ENCODE results near the gene CHP1. TPM values are rescaled to one million over a fixed set of nuclear protein-coding genes. Genes with fewer than 3 reads are reported as not detected.
A peak's percentile ranks its signal among the peaks of the same experiment; 100 is the strongest.

CHP1 gene
- total RNA-seq, 1 donor from 2014 or later, result 89.6 TPM

DNA sequence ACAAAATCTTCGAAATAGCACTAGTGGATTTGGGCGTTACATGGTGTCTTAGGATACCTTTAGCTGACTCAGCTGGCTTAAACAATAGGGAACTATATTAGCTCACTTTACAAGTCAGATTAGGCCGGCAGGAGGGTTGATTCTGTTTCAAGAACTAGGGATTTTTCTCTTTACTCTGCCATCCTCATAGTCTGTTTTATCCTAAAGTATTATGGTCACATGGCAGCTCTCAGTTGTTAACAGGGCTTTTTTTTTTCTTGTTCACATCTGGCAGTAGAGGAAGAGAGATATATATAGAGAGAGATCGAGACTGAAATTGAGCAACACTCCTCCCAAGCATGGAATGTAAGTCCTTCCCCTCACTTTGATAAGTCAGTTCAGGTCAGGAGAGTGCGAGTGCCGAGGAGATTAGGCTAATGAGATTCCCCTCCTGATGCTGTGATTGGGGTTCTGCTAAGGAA lies 32.9 kb downstream of the CHP1 start:
- no peak for DNase-seq (ENCODE audit: extremely low spot score, unreplicated experiment)
- Mint-ChIP-seq H3K27ac (peak overlapping the region; percentile 83), H3K4me3 (no peak overlapping the region), H3K4me1 (ENCODE audit: unreplicated experiment) (peaks cover 7% of the 10 kb centered on the region), H3K9me3 (no peaks in the 10 kb centered on the region), H3K36me3 (peaks cover 20% of the 10 kb centered on the region), H3K27me3 (no peaks in the 10 kb centered on the region)
- TF ChIP-seq, protein P1, sequence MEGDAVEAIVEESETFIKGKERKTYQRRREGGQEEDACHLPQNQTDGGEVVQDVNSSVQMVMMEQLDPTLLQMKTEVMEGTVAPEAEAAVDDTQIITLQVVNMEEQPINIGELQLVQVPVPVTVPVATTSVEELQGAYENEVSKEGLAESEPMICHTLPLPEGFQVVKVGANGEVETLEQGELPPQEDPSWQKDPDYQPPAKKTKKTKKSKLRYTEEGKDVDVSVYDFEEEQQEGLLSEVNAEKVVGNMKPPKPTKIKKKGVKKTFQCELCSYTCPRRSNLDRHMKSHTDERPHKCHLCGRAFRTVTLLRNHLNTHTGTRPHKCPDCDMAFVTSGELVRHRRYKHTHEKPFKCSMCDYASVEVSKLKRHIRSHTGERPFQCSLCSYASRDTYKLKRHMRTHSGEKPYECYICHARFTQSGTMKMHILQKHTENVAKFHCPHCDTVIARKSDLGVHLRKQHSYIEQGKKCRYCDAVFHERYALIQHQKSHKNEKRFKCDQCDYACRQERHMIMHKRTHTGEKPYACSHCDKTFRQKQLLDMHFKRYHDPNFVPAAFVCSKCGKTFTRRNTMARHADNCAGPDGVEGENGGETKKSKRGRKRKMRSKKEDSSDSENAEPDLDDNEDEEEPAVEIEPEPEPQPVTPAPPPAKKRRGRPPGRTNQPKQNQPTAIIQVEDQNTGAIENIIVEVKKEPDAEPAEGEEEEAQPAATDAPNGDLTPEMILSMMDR (conservative IDR thresholded peaks at IDR 0.05), result no peak

DNA sequence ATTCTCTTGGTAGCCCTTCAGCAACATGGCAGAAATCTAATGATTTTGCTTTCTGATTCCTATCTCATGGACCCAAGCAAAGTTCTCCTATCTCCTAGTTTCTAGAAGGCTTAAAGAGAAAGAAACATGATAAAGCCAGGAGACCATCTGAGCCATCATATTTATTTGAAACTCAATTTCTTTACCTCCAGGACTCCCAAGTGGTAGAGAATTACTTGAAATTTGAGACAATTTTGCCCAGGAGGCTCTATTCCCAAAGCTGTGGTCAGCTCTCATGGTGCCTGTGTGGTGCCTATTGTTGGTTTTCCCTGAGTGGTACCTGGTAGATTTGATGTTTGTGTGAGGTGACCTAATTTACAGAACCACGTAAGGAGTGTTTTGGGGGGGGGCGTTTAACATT lies 38.8 kb downstream of the CHP1 start:
- no peaks in the 10 kb centered on the region for H3K27me3 Mint-ChIP-seq
- H3K27ac Mint-ChIP-seq, result no peak overlapping the region
- H3K4me3 Mint-ChIP-seq, result no peak overlapping the region
- H3K9me3 Mint-ChIP-seq, result no peaks in the 10 kb centered on the region
- TF ChIP-seq, protein P1 (conservative IDR thresholded peaks at IDR 0.05), result no peak
- H3K4me1 Mint-ChIP-seq (ENCODE audit: unreplicated experiment), result peaks cover 7% of the 10 kb centered on the region
- H3K36me3 Mint-ChIP-seq, result peaks cover 12% of the 10 kb centered on the region
- DNase-seq (ENCODE audit: extremely low spot score, unreplicated experiment), result no peak

DNA sequence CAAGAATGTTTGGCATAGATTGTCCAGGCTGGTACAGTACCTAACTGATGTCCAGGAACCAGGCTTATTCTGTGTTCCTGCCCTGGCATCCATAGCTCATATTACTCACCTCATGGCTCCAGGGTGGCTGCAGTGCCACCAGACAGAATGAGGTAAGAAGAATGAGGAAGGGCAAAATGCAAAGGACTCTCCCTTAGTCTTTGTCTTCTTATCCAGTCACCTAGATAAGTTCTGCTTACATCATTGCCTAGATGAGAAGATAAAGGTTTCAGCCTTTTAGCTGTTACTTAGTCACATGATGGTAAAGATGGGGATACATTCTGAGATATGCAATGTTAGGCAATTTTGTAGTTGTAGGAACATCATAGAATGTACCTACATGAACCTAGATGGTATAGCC lies 45.8 kb downstream of the CHP1 start:
- peaks cover 22% of the 10 kb centered on the region for H3K36me3 Mint-ChIP-seq
- H3K4me3 Mint-ChIP-seq, result no peak overlapping the region
- no peaks in the 10 kb centered on the region for H3K9me3 Mint-ChIP-seq
- no peaks in the 10 kb centered on the region for H3K4me1 Mint-ChIP-seq (ENCODE audit: unreplicated experiment)
- H3K27me3 Mint-ChIP-seq, result no peaks in the 10 kb centered on the region
- TF ChIP-seq, protein P1 (conservative IDR thresholded peaks at IDR 0.05), result no peak
- DNase-seq (ENCODE audit: extremely low spot score, unreplicated experiment), result no peak
- H3K27ac Mint-ChIP-seq, result no peak overlapping the region

DNA sequence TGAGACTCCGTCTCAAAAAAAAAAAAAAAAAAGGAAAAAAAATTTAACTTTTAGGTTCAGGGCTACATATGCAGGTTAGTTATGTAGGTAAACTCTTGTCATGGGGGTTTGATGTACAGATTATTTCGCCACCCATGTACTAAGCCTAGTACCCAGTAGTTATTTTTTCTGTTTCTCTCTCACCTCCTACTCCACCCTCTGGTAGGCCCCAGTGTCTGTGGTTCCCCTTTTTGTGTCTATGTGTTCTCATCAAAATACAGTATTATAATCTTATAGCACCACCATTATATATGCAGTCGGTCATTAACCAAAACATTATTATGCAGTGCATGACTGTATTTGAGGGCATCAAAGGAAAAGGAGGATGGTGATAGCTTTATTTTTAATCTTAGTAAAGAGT lies 47.3 kb downstream of the CHP1 start:
- no peaks in the 10 kb centered on the region for H3K9me3 Mint-ChIP-seq
- peaks cover 22% of the 10 kb centered on the region for H3K36me3 Mint-ChIP-seq
- DNase-seq (ENCODE audit: extremely low spot score, unreplicated experiment), result no peak
- no peaks in the 10 kb centered on the region for H3K27me3 Mint-ChIP-seq
- no peak overlapping the region for H3K27ac Mint-ChIP-seq
- peaks cover 6% of the 10 kb centered on the region for H3K4me1 Mint-ChIP-seq (ENCODE audit: unreplicated experiment)
- TF ChIP-seq, protein P1 (conservative IDR thresholded peaks at IDR 0.05), result no peak
- H3K4me3 Mint-ChIP-seq, result no peak overlapping the region

DNA sequence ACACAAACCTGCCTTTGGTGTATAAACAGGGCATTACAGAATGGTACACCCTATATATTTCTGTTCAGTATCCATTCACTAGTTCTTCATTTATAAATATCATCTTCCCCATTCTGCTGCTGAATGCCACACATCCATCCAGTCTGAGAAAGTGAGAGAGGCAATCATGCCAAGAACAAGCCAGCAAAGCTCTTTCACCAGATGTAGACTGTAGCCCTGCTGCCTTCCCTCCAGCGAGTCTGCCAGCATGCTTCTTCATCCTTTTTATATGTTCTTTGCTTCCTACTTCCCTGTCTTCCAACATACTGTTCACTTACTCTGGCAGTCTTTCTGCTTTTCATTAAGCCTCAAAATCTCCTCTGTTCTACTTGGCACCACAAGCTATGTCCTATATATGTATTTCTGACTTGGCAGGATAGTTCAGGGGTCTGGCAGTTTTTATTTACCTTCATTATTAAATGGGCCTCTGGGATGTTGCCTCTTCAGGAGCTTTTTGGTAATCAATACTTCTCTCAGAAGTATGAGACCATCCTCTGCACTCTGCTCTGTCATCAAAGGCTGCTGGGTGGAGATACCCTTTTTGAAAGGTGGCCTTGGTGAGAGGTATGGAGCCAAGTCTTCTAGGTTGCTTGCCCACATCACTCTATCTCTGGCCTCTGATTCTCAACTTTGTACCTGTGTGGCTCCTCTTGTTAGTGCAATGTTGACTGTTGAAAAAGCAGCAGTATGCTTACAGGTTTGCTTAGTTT lies 48.6 kb downstream of the CHP1 start:
- Mint-ChIP-seq H3K36me3 (peaks cover 22% of the 10 kb centered on the region), H3K4me3 (no peak overlapping the region), H3K4me1 (ENCODE audit: unreplicated experiment) (peaks cover 11% of the 10 kb centered on the region), H3K9me3 (no peaks in the 10 kb centered on the region), H3K27me3 (no peaks in the 10 kb centered on the region), H3K27ac (peak overlapping the region; percentile 1)
- TF ChIP-seq, protein P1 (conservative IDR thresholded peaks at IDR 0.05), result no peak
- no peak for DNase-seq (ENCODE audit: extremely low spot score, unreplicated experiment)
